Measurements from ENCODE around the gene LRRC8C. TPM values are rescaled to one million over a fixed set of nuclear protein-coding genes. Genes with fewer than 3 reads are reported as not detected.

Gene LRRC8C
- total RNA-seq, 1 experiment from 2014 or later: 8.4 TPM

DNA sequence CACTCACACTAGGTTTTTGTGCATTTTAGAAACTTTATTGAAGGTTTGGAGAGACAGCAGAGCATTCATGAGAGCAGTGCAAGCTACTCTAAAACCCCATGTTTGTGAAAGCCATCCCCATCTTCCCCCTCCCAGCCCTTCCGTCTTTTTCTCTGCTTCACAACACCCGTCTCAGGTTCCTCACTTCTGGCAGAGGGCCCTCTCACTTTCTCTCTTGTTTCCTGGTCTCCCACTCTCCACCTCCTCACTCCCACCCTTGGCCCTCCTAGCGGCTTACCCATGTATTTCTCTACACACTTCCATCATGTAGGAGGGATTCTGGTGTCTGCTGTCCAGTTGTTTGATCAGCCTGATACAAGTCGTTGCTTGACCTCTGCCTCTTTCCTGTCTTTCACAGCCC is 92.7 kb downstream of the LRRC8C start:
- Histone ChIP-seq H3K27me3 (ENCODE audit: insufficient read depth, low read length) (no peaks in the 10 kb centered on the region), H3K27ac (ENCODE audit: low read depth, low read length) (no peak overlapping the region), H2AFZ (ENCODE audit: low read depth, low read length, poor library complexity, severe bottlenecking) (no peak overlapping the region), H3K4me1 (ENCODE audit: control insufficient read depth in 1 of 2, insufficient read depth in 2 of 2, low read length in 2 of 2) (peaks cover 0 to 9% of the 10 kb centered on the region in 2 experiments; a peak in 1 of 4 replicates), H3K9me2 (ENCODE audit: insufficient read depth) (no peaks in the 10 kb centered on the region), H3K9ac (ENCODE audit: low read length) (no peak overlapping the region), H3K4me3 (replicated peaks in 1 of 2; ENCODE audit: low read depth in 1 of 2, low read length in 2 of 2) (no peak overlapping the region), H3K79me2 (ENCODE audit: insufficient read depth, low read length) (no peaks in the 10 kb centered on the region), H4K20me1 (ENCODE audit: insufficient read depth) (no peaks in the 10 kb centered on the region), H3K4me2 (ENCODE audit: low read length) (no peak overlapping the region), H3K36me3 (ENCODE audit: control insufficient read depth in 1 of 2, insufficient read depth in 2 of 2, low read length in 2 of 2) (no peaks in the 10 kb centered on the region), H3K9me3 (ENCODE audit: control insufficient read depth in 1 of 2, insufficient read depth in 1 of 2, low read depth in 1 of 2, low read length in 2 of 2) (no peaks in the 10 kb centered on the region)
- RAD21 ChIA-PET (ENCODE audit: low non-redundant PET in 1 of 2, low total read pairs in 2 of 2, uncharacterized antibody in 2 of 2, unreplicated experiment in 2 of 2): no interaction called here
- POLR2A ChIA-PET: no interaction called here
- TF ChIP-seq, protein P1, sequence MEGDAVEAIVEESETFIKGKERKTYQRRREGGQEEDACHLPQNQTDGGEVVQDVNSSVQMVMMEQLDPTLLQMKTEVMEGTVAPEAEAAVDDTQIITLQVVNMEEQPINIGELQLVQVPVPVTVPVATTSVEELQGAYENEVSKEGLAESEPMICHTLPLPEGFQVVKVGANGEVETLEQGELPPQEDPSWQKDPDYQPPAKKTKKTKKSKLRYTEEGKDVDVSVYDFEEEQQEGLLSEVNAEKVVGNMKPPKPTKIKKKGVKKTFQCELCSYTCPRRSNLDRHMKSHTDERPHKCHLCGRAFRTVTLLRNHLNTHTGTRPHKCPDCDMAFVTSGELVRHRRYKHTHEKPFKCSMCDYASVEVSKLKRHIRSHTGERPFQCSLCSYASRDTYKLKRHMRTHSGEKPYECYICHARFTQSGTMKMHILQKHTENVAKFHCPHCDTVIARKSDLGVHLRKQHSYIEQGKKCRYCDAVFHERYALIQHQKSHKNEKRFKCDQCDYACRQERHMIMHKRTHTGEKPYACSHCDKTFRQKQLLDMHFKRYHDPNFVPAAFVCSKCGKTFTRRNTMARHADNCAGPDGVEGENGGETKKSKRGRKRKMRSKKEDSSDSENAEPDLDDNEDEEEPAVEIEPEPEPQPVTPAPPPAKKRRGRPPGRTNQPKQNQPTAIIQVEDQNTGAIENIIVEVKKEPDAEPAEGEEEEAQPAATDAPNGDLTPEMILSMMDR (IDR thresholded peaks at IDR 0.05 in 2 of 3, conservative IDR thresholded peaks at IDR 0.05 in 1 of 3; ENCODE audit: borderline replicate concordance in 1 of 3, insufficient read depth in 1 of 3, low read depth in 2 of 3, low read length in 2 of 3): no peak
- TF ChIP-seq SRF (IDR thresholded peaks at IDR 0.05; ENCODE audit: low read depth) (no peak), ELF1 (IDR thresholded peaks at IDR 0.05; ENCODE audit: borderline replicate concordance, low read depth) (no peak), EGR1 (IDR thresholded peaks at IDR 0.05; ENCODE audit: low read depth) (no peak), TCF7L2 (IDR thresholded peaks at IDR 0.05; ENCODE audit: borderline replicate concordance, extremely low read depth, insufficient read depth, insufficient read length) (no peak), YY1 (IDR thresholded peaks at IDR 0.05; ENCODE audit: extremely low read depth, insufficient replicate concordance, low read depth, low read length) (no peak), ZFX (IDR thresholded peaks at IDR 0.05) (no peak), CEBPB (IDR thresholded peaks at IDR 0.05; ENCODE audit: low read depth) (no peak), EZH2phosphoT487 (IDR thresholded peaks at IDR 0.05; ENCODE audit: borderline replicate concordance) (no peak), CBX3 (IDR thresholded peaks at IDR 0.05; ENCODE audit: low read depth) (no peak), SIN3A (IDR thresholded peaks at IDR 0.05; ENCODE audit: low read depth) (no peak), FOSL1 (IDR thresholded peaks at IDR 0.05; ENCODE audit: low read depth) (no peak), ZNF274 (IDR thresholded peaks at IDR 0.05; ENCODE audit: low read depth, low read length) (no peak), EZH2 (IDR thresholded peaks at IDR 0.05) (no peak), SP1 (IDR thresholded peaks at IDR 0.05; ENCODE audit: low read depth) (no peak)
- TF ChIP-seq, protein P2, sequence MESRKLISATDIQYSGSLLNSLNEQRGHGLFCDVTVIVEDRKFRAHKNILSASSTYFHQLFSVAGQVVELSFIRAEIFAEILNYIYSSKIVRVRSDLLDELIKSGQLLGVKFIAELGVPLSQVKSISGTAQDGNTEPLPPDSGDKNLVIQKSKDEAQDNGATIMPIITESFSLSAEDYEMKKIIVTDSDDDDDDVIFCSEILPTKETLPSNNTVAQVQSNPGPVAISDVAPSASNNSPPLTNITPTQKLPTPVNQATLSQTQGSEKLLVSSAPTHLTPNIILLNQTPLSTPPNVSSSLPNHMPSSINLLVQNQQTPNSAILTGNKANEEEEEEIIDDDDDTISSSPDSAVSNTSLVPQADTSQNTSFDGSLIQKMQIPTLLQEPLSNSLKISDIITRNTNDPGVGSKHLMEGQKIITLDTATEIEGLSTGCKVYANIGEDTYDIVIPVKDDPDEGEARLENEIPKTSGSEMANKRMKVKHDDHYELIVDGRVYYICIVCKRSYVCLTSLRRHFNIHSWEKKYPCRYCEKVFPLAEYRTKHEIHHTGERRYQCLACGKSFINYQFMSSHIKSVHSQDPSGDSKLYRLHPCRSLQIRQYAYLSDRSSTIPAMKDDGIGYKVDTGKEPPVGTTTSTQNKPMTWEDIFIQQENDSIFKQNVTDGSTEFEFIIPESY (IDR thresholded peaks at IDR 0.05; ENCODE audit: extremely low read depth, insufficient replicate concordance, low read length): no peak
- TF ChIP-seq, protein P3, sequence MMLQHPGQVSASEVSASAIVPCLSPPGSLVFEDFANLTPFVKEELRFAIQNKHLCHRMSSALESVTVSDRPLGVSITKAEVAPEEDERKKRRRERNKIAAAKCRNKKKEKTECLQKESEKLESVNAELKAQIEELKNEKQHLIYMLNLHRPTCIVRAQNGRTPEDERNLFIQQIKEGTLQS (IDR thresholded peaks at IDR 0.05): no peak
- TF ChIP-seq, protein P4, sequence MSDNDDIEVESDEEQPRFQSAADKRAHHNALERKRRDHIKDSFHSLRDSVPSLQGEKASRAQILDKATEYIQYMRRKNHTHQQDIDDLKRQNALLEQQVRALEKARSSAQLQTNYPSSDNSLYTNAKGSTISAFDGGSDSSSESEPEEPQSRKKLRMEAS (IDR thresholded peaks at IDR 0.05): no peak
- no TSS peak for BruUV-seq (replicated peaks)
- ATAC-seq (no peak), DNase-seq (ENCODE audit: low read depth, low spot score) (no peak)
- CTCF ChIA-PET: no interaction called here
- intact Hi-C loops (cut with micrococcal nuclease): no loop called here

Measured in HCT116 (cell line).